Common myeloid progenitor, CD34-positive (primary cell): ENCODE results near the gene EOMES.
A peak's percentile ranks its signal among the peaks of the same experiment; 100 is the strongest.

Experiments used
- CTCF ChIA-PET: fragments of 350-600 bp; sonication (Branson Sonifier 250); formaldehyde crosslinking; loops from one replicate; lab custom pipeline; 2021; ENCODE audit warnings: antibody characterized with exemption; lab: Charles Lee
- POLR2A ChIA-PET: fragments of 350-600 bp; sonication (Branson Sonifier 250); formaldehyde crosslinking; loops from one replicate; lab custom pipeline; 2021; ENCODE audit warnings: antibody characterized with exemption; lab: Charles Lee
- DNase-seq, 3 donors: peaks; one replicate each; pipeline versions ENCODE4 v3.0.0 to v3.0.0-alpha.2; 2013
- H3K27ac ChIP-seq, 2 experiments: 1 replicate in 1 of 2; 2 replicates in 1 of 2; pipeline ENCODE4 v1.7.0; 2013; ENCODE audit warnings: inconsistent platforms in 2 of 2, low read length in 2 of 2, mild to moderate bottlenecking in 2 of 2, low read depth in 1 of 2, moderate library complexity in 1 of 2; ENCODE audit not compliant: severe bottlenecking in 2 of 2, insufficient read depth in 1 of 2, poor library complexity in 1 of 2
- H3K27me3 ChIP-seq, 5 experiments: replicated peaks in 2 of 5; 1 replicate in 3 of 5; 2 replicates in 2 of 5; pipeline versions ENCODE4 v1.6.1 to v1.7.0; 2013; ENCODE audit warnings: low read length in 4 of 5, mild to moderate bottlenecking in 2 of 5, moderate library complexity in 2 of 5, inconsistent platforms in 1 of 5; ENCODE audit not compliant: insufficient read depth in 5 of 5, control insufficient read depth in 4 of 5
- H3K36me3 ChIP-seq, 4 experiments: 1 replicate in 2 of 4; 2 replicates in 2 of 4; pipeline versions ENCODE4 v1.6.1 to v1.7.0; 2013; ENCODE audit warnings: low read length in 3 of 4, control low read depth in 1 of 4, mild to moderate bottlenecking in 1 of 4; ENCODE audit not compliant: control insufficient read depth in 4 of 4, insufficient read depth in 4 of 4
- H3K4me1 ChIP-seq, 4 experiments: 1 replicate in 3 of 4; 2 replicates in 1 of 4; pipeline versions ENCODE4 v1.6.1 to v1.7.1; 2013; ENCODE audit warnings: low read length in 3 of 4, mild to moderate bottlenecking in 3 of 4, control low read depth in 1 of 4, inconsistent platforms in 1 of 4, moderate library complexity in 1 of 4; ENCODE audit not compliant: control insufficient read depth in 4 of 4, insufficient read depth in 4 of 4; ENCODE audit errors: control extremely low read depth in 1 of 4
- H3K4me3 ChIP-seq, 7 experiments: 1 replicate in 4 of 7; 2 replicates in 3 of 7; pipeline versions ENCODE4 v1.5.1 to v1.7.0; 2013; ENCODE audit warnings: mild to moderate bottlenecking in 7 of 7, low read length in 6 of 7, moderate library complexity in 6 of 7, inconsistent platforms in 2 of 7, low read depth in 2 of 7, control low read depth in 1 of 7; ENCODE audit not compliant: insufficient read depth in 4 of 7, control insufficient read depth in 1 of 7; ENCODE audit errors: extremely low read depth in 1 of 7
- H3K9me3 ChIP-seq, 5 experiments: 1 replicate in 4 of 5; 2 replicates in 1 of 5; pipeline versions ENCODE4 v1.6.1 to v1.7.1; 2013; ENCODE audit warnings: low read length in 4 of 5, mild to moderate bottlenecking in 2 of 5, inconsistent platforms in 1 of 5, low read depth in 1 of 5, moderate library complexity in 1 of 5; ENCODE audit not compliant: control insufficient read depth in 4 of 5, insufficient read depth in 2 of 5; ENCODE audit errors: control extremely low read depth in 1 of 5
- WGBS: methylation state at CpG from one replicate; pipeline ENCODE4 v1.1.5; 2013; ENCODE audit not compliant: insufficient coverage; 5-methylcytosine and 5-hydroxymethylcytosine counted together

The EOMES gene

DNA sequence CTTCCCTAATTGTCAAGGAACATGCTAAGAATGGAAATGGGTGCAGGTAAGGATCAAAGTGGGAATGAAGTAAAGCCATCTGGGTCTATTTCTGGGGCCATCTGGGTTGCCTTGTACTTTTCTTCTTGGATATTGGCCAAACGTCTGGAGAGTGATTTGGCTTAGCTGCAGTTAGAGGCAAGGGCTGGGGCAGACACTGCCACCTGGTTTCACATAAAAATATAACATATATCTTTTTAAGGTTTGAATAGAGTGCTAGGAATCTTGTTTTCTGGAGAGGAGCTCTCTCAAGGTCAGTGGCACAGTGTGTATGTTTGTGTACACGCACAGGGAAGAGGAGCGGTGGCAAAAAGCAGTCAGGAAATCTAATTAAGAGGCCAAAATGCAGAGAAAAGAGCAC, 24.7 kb upstream of the EOMES start:
- no peaks in the 10 kb centered on the region for H3K4me1 ChIP-seq
- ChIA-PET POLR2A (no interaction called here), CTCF (interaction anchor here (1.3 kb wide), 1 partner anchor 11 kb away, joined by 3 read pairs; no protein-coding TSS in a partner anchor)
- H3K36me3 ChIP-seq, result no peaks in the 10 kb centered on the region
- WGBS, result 100% methylated on average over 1 of the region's 3 CpGs
- peaks cover 0 to 2% (median 0%) of the 10 kb centered on the region in 5 experiments for H3K9me3 ChIP-seq
- DNase-seq, result no peak
- H3K27ac ChIP-seq, result no peak overlapping the region
- no peak overlapping the region for H3K4me3 ChIP-seq
- peaks cover 0 to 5% (median 0%) of the 10 kb centered on the region in 5 experiments for H3K27me3 ChIP-seq

- no peaks in the 10 kb centered on the region for H3K9me3 ChIP-seq
- DNase-seq, result no peak
- H3K4me1 ChIP-seq, result no peaks in the 10 kb centered on the region
- H3K36me3 ChIP-seq, result no peaks in the 10 kb centered on the region
- no peak overlapping the region for H3K4me3 ChIP-seq
- peaks cover 0 to 3% (median 0%) of the 10 kb centered on the region in 5 experiments for H3K27me3 ChIP-seq
- ChIA-PET CTCF (interaction anchor here (1.1 kb wide), 1 partner anchor 29 kb away, joined by 4 read pairs; no protein-coding TSS in a partner anchor), POLR2A (no interaction called here)
- WGBS, result 100% methylated on average over 2 of the region's 2 CpGs
- no peak overlapping the region for H3K27ac ChIP-seq
Observed at GRCh38 chr3:27740854-27741253, 18.7 kb upstream of the EOMES start.

- H3K4me3 ChIP-seq, result no peak overlapping the region
- H3K9me3 ChIP-seq, result no peaks in the 10 kb centered on the region
- ChIA-PET POLR2A (no interaction called here), CTCF (interaction anchor here (0.6 to 2.4 kb wide), 2 partner anchors 16 to 27 kb away, joined by 3 to 7 read pairs; partner anchors contain the start of gene EOMES)
- no peak overlapping the region for H3K27ac ChIP-seq
- H3K4me1 ChIP-seq, result no peaks in the 10 kb centered on the region
- H3K27me3 ChIP-seq, result peaks cover 4 to 21% (median 12%) of the 10 kb centered on the region in 5 experiments
- DNase-seq, result no peak
- H3K36me3 ChIP-seq, result no peaks in the 10 kb centered on the region
Observed at GRCh38 chr3:27737091-27737490, 15.0 kb upstream of the EOMES start.

DNA sequence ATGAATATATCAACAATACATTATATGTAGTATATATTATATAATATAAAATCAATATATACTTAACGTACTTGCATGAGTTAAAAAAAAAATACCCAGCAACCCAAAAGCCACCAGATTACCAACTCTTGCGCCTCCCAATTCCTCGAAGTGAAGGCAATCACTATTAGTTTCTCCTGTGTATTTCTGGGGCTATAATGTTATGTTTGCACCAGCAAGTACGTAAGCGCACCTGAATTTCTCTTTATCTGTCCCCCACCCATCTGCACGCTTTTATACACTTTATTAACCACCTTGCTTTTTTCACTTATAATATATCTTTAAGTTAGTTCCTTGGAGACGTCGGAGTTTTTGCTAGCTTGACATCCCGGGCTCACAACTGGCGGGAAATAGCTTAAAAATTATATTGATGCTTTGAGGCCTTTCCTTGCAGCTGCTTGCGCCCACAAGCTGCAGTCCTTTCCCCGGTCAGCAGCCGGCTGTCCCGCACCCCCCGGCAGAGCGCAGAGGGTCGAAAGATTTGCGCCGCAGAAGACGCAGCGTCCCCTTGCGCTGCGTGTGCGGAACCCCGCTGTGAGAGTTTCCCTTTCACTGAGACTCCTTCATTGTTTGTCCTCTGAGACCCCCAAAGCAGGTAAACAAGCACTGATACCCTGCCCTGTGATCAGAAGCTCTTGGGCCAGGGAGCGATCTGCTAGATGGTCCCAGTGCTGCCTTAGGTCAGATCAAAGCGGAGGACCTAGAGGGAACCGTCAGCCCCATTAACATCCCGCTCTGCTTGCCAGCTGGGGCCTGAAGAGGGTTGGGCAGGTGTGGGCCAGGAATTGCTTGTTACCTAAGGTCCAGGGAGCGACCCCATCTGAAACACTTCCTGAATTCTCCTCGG, 8.9 kb upstream of the EOMES start:
- no peaks in the 10 kb centered on the region for H3K36me3 ChIP-seq
- peaks cover 0 to 19% (median 8%) of the 10 kb centered on the region in 4 experiments for H3K4me1 ChIP-seq
- no peak overlapping the region for H3K27ac ChIP-seq
- DNase-seq, result no peak
- CTCF ChIA-PET, result interaction anchor here (1.1 to 1.3 kb wide), 2 partner anchors 12 to 19 kb away, joined by 3 to 4 read pairs; no protein-coding TSS in a partner anchor
- no peaks in the 10 kb centered on the region for H3K9me3 ChIP-seq
- 4% methylated on average over 18 of the region's 31 CpGs for WGBS
- peak overlapping the region in 1 of 7 experiments; percentile 4 for H3K4me3 ChIP-seq
- H3K27me3 ChIP-seq, result peaks cover 29 to 79% (median 58%) of the 10 kb centered on the region in 5 experiments
- POLR2A ChIA-PET, result no interaction called here

- POLR2A ChIA-PET, result no interaction called here
Observed at GRCh38 chr3:27729748-27730611, 7.9 kb upstream of the EOMES start.

DNA sequence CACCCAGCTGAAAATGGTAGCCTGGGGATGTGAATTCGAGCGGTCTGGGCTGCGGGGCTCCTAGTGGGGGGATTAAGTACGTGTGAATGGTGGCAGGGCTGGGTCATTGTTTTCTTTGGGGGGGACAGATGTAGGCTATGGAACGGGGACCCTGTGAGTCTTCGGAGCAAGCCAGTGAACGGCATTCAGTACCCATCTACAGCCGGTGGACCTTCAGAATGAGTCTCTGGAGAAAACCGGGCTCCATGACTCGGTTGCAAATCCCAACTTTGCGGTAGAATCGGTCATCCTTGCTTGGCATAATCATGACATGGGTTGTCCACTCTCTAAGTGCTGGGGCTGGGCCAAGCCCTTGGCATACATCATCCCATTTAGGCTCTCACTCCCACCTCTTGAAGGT, 7.2 kb upstream of the EOMES start:
- peaks cover 0 to 19% (median 8%) of the 10 kb centered on the region in 4 experiments for H3K4me1 ChIP-seq
- no peaks in the 10 kb centered on the region for H3K36me3 ChIP-seq
- CTCF ChIA-PET, result interaction anchor here (1.6 to 1.8 kb wide), 2 partner anchors 9 to 16 kb away, joined by 5 to 7 read pairs; no protein-coding TSS in a partner anchor
- WGBS, result 7% methylated on average over 12 of the region's 12 CpGs
- H3K9me3 ChIP-seq, result no peaks in the 10 kb centered on the region
- no peak overlapping the region for H3K4me3 ChIP-seq
- DNase-seq, result no peak
- POLR2A ChIA-PET, result no interaction called here
- peaks cover 42 to 93% (median 69%) of the 10 kb centered on the region in 5 experiments for H3K27me3 ChIP-seq
- no peak overlapping the region for H3K27ac ChIP-seq

More at GRCh38 chr3:27729748-27730611, 7.9 kb upstream of the EOMES start:
- H3K4me1 ChIP-seq, result peaks cover 0 to 19% (median 8%) of the 10 kb centered on the region in 4 experiments
- no peaks in the 10 kb centered on the region for H3K36me3 ChIP-seq
- 2% methylated on average over 36 of the region's 41 CpGs for WGBS
- no peak overlapping the region for H3K27ac ChIP-seq
- peak in 1 of 3 donors; percentile 27 for DNase-seq
- no peaks in the 10 kb centered on the region for H3K9me3 ChIP-seq
- H3K27me3 ChIP-seq, result peaks cover 36 to 90% (median 62%) of the 10 kb centered on the region in 5 experiments
- CTCF ChIA-PET, result no interaction called here
- no peak overlapping the region for H3K4me3 ChIP-seq
